ENCODE data around the gene HDAC4.

DNA sequence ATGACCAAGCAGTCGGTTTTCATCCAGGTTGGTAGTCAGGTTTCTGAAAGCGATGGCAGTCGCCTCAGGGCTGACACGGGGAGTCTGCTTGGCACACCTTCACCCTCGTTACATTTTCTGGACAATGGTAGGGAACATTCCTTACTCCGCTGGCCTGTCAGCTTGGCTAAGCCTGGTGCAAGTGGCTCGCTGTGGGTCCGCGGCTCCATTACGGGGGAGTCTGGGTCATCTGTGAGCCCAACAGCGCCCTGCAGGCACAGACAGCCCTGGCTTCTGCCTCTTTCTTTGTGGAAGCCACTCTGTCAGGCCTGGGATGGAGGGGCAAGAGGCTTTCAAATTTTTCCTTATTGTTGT, 95.6 kb downstream of the HDAC4 start:
- TF ChIP-seq EP300 (IDR thresholded peaks at IDR 0.05) (no peak), USF2 (IDR thresholded peaks at IDR 0.05) (no peak), POLR2AphosphoS2 (conservative IDR thresholded peaks at IDR 0.05; ENCODE audit: low read length) (no peak), CHD2 (IDR thresholded peaks at IDR 0.05; ENCODE audit: low read length, partially characterized antibody) (no peak), POLR2A (IDR thresholded peaks at IDR 0.05; ENCODE audit: low read length) (no peak), JUN (IDR thresholded peaks at IDR 0.05) (no peak), ZFP36 (IDR thresholded peaks at IDR 0.05; ENCODE audit: borderline replicate concordance, partially characterized antibody) (no peak)
- TF ChIP-seq, protein P1, sequence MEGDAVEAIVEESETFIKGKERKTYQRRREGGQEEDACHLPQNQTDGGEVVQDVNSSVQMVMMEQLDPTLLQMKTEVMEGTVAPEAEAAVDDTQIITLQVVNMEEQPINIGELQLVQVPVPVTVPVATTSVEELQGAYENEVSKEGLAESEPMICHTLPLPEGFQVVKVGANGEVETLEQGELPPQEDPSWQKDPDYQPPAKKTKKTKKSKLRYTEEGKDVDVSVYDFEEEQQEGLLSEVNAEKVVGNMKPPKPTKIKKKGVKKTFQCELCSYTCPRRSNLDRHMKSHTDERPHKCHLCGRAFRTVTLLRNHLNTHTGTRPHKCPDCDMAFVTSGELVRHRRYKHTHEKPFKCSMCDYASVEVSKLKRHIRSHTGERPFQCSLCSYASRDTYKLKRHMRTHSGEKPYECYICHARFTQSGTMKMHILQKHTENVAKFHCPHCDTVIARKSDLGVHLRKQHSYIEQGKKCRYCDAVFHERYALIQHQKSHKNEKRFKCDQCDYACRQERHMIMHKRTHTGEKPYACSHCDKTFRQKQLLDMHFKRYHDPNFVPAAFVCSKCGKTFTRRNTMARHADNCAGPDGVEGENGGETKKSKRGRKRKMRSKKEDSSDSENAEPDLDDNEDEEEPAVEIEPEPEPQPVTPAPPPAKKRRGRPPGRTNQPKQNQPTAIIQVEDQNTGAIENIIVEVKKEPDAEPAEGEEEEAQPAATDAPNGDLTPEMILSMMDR (IDR thresholded peaks at IDR 0.05): no peak
- TF ChIP-seq, protein P2, sequence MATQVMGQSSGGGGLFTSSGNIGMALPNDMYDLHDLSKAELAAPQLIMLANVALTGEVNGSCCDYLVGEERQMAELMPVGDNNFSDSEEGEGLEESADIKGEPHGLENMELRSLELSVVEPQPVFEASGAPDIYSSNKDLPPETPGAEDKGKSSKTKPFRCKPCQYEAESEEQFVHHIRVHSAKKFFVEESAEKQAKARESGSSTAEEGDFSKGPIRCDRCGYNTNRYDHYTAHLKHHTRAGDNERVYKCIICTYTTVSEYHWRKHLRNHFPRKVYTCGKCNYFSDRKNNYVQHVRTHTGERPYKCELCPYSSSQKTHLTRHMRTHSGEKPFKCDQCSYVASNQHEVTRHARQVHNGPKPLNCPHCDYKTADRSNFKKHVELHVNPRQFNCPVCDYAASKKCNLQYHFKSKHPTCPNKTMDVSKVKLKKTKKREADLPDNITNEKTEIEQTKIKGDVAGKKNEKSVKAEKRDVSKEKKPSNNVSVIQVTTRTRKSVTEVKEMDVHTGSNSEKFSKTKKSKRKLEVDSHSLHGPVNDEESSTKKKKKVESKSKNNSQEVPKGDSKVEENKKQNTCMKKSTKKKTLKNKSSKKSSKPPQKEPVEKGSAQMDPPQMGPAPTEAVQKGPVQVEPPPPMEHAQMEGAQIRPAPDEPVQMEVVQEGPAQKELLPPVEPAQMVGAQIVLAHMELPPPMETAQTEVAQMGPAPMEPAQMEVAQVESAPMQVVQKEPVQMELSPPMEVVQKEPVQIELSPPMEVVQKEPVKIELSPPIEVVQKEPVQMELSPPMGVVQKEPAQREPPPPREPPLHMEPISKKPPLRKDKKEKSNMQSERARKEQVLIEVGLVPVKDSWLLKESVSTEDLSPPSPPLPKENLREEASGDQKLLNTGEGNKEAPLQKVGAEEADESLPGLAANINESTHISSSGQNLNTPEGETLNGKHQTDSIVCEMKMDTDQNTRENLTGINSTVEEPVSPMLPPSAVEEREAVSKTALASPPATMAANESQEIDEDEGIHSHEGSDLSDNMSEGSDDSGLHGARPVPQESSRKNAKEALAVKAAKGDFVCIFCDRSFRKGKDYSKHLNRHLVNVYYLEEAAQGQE (IDR thresholded peaks at IDR 0.05): no peak

Measured in A549 (cell line).